ENCODE measurements around the gene NECTIN1.

The NECTIN1 gene, protein sequence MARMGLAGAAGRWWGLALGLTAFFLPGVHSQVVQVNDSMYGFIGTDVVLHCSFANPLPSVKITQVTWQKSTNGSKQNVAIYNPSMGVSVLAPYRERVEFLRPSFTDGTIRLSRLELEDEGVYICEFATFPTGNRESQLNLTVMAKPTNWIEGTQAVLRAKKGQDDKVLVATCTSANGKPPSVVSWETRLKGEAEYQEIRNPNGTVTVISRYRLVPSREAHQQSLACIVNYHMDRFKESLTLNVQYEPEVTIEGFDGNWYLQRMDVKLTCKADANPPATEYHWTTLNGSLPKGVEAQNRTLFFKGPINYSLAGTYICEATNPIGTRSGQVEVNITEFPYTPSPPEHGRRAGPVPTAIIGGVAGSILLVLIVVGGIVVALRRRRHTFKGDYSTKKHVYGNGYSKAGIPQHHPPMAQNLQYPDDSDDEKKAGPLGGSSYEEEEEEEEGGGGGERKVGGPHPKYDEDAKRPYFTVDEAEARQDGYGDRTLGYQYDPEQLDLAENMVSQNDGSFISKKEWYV

DNA sequence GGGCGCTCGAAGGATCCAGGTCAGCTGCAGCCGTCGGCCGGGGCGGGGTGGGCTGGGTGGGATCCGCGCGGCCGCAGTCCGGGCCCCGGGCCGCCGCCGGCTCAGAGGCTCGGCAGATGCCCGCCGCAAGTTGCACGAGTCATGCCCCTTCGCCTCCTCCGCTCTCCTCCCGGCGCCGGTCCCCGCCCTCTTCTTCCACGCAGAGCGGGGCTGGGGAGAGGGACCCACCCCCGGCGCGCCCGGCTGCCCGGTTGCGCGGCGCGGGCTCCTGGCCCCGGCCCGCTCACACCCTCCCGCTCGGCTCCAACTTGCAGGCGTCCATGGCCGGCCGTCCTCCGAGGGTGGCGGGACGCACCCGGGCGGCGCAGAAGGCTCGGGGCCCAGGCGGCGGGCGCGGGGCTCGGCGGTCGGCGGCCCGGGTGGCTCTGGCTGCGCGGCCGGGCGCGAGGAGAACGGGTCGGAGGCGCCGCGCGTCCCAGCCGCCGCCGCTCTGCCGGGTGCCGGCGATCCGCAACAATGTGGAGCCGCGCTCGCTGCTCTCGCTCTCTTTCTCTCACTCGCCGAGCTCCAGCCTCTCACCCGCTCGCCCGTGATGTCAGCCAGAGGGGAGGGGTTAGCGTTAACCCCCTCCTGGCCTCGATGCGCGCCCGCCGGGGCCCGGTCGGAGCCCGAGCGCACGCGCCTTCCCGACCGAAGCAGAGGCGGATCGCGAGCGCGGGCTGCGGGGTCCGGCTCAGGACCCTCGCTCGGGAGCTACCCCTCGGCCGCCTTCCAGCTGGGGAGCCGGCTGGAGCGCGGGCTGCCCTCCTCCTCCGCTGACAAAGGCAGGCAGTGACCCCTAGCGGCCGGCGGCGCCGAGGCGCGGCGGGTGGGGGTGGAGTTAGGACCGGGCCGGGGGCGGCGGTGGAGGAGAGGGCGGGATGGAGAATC is at the start of gene NECTIN1:
NECTIN1 (minus strand) TSS at position 550 of the 930 bp plus-strand sequence. CDS start 647 bp downstream, outside the sequence.
- peak; percentile 89 for DNase-seq (ENCODE audit: low spot score)

DNA sequence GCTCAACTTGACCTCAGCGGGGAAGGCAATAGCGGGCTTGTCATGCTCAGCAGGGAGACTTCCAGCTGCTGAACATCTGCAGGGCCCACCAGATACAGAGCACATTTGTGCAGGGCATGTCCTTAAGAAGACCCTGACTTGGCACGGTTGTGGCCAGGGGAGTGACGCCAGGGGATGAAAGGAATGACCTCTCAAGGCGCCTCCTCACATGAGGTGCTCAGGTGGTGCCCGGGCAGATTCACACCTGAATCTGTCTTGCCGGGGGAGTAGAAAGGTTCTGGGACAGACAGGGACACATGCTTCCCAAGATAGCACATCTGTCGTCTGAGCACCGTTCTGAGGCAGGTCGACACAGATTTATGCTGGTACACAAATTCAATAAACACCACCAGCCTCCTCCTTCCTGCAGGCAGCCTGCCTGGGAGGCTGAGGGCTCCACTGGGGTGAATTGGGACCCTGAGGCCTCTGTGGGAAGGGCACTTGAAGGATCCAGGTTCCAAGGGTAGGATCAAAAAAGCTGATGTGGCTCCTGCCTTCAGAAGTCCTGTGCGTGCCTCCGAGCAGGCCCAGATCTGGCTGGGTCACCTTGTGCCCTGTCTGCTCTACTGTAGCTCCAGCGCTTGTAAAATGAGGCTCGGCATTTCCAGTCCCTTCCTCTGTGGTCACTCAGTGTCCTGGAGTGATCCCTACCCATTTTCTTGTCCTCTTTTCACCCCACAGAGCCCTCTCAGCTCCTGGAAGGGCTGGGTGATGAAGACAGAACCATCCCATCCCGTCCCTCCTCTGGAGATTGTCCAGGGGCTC is 49.6 kb upstream of the NECTIN1 start:
- no peak for DNase-seq (ENCODE audit: low spot score)

DNA sequence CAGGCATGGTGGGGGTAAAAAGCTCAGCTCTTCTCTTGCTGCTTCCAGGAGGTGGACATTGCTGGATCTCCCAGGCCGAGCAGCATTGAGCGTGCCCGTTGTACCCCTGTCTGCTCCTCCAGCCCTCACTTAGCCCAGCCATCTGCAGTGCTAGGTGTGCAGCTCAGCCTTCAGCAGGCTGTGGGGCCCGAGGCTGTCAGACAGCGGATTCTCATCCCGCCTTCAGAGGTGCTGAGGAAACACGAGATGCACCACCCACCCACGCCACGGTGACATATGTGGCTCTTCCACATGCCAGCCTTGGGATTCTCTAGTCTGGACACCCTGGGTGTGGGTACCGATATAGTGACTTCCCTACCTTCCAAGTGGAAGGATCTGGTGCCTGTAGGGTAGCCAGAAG is 48.9 kb upstream of the NECTIN1 start:
- no peak for DNase-seq (ENCODE audit: low spot score)

DNA sequence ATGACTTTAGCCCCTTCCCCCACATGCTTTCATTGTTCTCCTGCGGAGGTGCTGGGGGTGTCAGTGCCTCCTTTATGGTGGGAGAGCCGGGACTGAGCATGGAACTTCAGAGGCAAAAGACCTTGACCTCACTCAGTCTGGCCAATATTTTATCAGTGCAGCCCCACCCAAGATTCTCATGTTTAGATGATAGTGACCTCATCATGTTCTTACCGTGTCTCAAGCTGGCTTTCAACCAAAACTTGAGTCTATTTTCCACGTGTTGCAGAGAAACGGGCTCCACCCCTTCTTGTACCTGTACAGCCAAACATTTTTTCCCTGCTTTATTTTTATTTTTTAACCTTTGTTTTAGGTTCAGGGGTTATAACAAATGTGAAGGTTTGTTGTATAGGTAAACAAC is 47.7 kb upstream of the NECTIN1 start:
- DNase-seq (ENCODE audit: low spot score) = no peak

DNA sequence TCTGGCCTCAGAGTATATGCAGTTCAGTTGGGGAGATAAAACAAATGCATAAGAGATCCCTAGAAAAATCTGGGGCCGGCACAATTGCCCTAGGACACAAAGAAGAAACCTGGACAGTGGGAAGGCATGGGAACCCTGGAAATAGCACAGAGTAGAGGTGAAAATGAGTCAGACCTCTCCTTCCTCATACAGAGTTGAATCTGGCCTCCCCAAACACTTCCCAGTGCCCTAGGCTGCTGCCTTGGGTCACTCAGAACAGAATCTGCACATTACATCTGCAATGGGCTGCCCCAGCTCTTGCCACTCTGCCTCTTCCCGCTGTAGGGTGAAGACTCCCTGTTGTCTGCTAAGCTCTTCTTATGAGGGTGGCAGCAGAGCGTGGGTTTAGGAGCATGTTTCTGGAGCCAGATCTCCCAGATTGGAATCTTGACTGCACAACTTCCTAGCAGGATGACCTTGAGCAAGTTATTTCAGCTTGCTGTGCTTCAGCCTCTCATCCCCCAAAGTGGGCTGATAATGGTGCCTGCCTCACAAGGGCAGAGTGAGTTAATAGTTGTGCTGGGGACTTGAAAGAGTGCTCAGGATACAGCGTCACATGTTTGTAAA is 47.1 kb upstream of the NECTIN1 start:
- DNase-seq (ENCODE audit: low spot score) = no peak

DNA sequence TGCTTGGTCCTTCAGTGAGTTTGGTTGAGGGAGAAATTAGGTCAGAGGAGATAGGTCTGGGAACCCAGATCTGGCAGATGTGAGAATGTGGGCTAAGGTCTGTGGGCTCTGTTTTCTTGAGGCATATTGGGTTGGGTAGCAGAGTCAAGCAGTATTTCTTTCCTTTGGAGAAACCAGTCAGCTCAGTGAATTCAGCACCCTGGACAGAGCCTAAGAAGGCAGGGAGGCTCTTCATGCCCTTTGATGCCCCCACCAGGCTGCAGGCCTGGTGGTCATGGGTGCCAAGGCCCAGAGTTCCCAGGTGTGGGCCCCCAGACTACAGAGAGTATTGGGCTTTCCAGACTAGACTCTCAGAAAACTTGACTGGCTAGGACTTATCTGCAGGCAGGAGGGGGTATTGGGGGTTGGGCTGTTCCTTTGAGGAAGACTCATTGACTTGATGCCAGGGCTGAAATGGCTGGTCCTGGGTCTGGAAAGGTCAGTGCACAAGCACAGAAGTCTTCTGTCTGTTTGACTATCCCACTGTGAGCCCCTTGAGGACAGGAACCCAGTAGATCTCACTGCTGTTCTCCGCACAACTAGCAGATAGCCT is 45.3 kb upstream of the NECTIN1 start:
- peak; percentile 11 for DNase-seq (ENCODE audit: low spot score)

DNA sequence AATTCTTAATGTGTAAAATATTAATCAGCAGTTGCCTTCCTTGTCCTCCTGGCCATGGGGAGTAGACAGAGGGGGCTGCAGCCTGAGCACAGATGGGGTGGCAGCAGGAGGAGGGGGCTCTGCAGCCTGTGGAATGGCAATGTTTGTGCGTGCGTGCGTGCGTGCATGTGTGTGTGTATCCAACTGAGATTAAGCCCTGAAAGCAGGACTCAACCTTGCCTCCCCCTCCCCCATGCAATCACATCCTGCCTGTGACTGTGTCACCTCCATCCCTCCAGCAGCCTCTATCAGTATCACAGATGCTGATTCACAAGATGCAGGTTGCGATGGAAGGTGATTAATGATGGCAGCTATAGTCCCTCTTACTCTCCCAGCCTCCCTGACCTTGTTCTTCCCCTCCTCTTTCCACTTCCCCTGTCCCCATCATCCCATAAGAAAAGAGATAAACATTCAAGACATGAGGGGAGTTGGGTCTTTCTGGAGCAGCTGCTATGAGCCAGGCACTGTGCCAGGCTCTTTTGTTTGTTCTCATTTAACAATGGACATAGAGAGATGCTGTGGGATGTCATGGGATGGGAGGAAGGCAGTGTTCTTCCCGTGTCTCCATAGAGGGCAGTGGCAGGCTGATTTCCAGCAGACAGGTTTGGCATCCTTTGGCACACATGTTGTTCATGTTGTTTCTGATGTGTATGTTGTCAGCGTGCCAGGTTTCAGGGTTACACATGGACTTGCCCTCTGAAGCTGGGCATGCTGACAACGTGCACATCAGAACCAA is 43.8 kb upstream of the NECTIN1 start:
- peak; percentile 84 for DNase-seq (ENCODE audit: low spot score)

DNA sequence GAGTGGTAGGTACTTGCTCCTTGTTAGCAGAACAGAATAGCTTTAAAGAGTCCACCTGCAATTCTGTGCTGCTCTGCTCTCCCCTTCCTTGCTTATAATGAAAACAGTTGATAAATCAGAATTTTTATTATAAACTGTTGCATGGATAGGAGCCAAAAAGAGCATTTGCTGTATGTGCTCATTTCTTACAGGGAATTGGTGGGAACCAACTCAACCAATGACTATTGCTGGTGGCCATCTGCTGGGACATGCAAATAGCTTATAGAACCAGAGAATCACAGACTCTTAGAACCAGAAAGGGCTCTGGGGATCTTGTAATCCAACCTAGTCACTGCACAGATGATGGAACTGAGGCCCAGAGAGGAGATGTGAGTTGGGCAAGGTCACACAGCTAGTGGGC is 43.1 kb upstream of the NECTIN1 start:
- peak; percentile 8 for DNase-seq (ENCODE audit: low spot score)

DNA sequence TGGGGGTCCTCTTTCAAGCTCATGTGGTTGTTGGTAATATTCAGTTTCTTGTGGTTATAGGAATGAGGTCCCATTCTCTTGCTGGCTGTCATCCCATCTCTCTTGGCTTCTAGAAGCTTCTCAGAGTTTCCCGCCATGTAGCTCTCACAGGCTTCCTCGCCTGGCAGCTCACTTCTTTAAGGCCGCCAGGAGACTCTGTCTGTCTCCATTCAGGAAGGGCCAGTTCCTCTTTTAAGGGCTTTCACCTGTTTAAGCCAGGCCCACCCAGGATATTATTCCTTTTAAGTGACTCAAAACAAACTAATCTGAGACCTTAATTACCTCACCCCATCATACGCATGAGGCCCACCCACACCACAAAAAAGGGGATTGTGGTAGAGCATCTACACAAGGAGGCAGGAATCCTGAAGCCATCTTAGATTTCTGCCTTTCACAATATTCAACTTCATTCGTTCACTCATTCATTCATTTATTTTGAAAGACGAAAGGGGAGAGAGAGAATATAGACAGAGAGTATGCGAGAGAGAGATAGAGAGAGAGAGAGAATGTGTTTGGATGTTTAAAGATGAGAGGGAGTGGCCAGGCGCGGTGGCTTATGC is 42.3 kb upstream of the NECTIN1 start:
- no peak for DNase-seq (ENCODE audit: low spot score)

DNA sequence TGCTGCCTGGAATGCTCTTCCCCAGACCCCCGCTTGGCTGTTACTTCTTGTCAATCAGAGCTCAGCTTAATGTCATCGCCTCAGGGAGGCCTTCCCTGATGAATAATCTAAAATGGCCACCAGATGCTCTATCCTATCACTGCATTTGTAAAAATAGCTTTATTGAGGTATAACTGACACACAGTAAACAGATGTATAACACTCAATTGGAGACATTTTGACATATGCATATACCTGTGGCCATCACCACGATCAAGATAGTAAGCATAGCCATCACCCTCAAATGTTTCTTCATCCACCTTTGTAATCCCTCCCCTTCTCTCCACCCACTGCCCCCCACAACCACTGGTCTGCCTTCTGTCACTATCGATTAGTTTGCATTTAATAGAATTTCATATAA is 36.6 kb upstream of the NECTIN1 start:
- DNase-seq (ENCODE audit: low spot score) = no peak

DNA sequence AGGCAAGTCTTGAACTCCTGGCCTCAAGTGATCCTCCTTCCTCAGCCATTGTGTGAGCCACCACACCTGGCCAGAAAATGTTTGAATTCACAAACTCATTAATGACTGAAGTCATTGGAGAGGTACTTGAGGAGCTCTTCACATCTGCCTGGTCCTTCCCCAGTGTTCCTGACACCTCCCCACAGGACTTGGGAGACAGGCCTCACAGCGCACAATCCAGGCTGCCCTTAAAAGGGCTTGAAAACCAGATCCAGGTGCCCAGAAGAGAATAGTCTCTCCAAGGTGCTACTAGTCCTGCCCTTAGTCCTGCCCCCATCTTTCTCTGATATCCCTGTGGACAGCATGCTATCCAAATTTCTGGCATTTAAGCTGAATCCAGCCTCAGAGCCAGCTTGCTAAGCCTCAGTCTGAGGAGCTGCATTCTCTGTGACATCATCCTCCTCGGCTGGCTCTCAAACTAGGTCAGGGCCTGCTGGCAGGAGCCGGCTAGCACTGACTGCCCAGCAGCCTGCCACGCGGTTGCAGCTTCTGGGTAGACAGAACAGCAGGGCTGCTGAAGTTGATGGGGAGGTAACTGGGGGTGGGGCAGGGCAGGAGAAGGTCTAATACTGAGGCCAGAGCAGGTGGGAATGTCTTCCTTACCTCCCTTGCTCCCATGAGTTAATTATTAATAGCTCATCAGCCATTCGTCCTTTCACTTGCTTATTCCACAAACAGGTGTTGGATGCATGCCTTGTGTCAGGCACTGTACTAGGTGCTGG is 35.3 kb upstream of the NECTIN1 start:
- DNase-seq (ENCODE audit: low spot score) = peak; percentile 69

DNA sequence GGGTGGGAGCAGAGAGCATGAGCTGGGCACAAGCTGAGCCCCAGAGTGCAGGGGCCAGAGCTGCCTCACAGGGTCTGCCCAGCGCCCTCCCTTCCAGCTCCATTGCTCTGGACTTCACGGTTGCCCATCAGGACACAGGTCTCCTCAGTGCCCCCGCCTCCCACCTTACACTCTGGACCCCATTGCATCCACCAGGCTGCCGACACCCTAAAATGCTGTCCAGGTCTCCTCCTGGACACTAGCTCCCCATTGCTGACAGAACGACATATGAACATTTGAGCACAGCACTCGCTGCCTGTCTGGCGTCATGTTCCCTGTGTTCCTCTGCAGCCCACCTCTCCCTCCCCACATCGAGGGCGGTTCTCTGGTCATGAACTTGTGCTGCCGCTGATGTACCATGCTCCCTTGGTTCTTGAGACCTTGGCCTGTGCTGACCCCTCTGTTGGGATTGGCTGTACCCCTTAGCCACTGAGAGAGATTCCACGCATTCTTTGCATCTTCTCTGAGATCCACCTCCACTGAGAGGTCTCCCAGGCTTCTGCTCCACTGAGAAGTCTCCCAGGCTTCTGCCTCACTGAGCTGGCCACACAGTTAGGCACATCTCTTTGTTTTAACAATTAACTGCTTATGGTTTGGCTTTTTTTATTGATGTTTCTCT is 34.2 kb upstream of the NECTIN1 start:
- DNase-seq (ENCODE audit: low spot score) = no peak

DNA sequence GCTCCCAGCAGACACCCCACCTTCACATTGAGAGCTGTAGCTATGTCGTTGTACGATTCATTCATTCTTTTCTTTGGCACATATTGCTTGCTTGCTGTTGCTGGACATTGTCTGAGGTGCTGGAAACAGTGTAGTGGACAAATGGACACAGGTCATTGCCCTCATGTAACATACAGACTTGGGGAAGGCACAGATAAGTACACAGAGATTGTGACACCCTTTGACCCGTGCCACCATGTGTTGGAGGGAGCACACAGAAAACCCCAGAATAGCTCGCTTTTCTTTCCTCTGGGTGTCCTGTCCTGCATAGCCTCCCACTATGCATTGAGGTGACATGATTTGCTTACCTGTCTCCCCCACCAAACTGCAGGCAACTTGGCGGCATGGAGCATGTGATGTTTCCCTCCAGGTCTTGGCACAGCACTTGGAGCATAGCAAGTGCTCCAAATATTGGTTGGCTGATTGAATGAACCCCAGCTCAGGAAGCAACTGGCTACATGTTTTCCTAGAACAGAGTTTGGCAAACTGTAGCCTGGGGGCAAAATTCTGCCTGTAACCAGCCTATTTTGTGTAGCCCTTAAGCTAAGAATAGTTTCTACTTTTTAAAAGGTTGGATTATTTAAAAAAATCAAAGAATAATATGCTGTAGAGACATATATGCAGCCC is 30.9 kb upstream of the NECTIN1 start:
- DNase-seq (ENCODE audit: low spot score) = no peak

DNA sequence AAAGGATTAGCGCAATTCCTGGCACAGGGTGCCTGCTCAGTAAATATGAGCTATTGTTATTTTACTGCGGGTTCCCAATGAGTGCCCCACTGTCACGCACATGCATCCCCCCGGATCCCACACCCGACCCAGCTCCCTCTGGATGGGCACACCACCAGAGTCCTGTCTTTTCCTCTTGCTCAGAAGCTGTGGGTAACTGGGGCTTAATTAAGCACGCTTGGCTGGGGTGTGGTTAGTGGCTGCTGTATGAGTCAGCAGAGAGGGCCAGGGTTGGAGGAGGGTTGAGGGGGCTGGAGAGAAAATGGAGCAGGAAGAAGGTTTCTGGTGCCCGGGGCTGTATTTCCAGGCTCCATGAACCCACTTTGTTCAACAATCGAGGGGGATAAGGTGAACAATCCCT is 30.3 kb upstream of the NECTIN1 start:
- DNase-seq (ENCODE audit: low spot score) = no peak

DNA sequence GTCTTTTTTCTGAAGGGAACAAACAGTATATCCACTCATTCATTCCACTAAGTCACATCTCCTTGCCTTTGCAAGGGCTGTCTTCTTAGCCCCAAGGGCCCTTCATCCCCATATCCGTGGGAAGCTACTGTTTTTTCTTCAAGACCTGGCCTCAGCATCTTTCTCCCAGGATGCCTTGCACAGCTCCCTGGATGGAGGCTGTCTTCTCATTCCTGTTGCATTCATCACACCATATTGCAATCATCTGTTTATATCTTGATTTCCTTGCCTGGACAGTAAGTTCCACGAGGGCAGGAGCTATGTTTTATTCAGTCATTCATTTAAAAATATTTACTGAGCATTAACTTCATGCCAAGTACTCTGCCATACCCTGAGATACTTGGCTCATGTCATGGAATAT is 29.3 kb upstream of the NECTIN1 start:
- DNase-seq (ENCODE audit: low spot score) = no peak

DNA sequence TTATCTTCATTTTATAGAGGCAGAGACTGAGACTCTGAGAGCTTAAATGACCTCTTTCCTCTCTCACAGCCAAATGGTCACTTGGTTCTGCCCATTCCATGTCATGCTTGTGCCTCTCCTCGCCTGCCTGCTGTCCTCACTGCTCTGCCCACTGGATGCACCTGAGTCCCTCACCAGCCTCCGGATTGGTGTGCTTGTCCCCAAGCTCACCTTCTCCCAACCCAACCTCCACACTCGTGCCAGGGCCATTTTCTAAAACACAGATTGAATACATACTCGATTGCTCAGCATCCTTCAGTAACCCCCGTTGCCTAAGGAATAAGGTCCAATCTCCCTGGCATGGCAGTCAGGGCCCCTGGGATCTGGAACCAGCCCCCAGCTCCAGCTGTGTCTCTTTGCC is 28.4 kb upstream of the NECTIN1 start:
- DNase-seq (ENCODE audit: low spot score) = no peak

DNA sequence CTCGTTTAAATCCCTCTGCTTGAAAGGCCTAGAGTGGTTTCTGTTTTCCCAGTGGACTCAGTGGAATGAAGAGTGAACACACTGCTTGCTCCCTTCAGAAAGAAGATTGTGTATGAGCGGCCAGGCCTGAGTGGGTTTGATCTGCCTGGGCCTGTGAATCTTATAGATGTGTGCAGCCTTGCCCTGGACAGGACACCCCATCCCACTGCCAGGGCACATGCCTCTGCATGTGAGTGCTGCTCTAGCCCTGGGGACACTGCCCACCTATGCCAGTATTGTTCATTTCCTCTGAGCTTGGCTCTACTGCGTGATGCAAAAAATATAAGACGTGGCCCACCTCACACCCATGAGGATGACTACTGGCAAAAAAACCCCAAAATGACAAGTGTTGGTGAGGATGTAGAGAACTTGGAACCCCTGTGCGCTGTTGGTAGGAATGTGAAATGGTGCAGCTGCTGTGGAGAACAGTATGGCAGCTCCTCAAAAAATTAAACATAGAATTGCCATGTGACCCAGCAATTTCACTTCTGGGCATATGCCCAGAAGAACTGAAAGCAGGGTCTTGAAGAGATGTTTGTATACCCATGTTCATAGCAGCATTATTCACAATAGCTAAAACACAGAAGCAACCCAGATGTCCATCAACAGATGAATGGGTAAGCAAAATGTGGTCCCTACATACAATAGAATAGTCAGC is 27.3 kb upstream of the NECTIN1 start:
- no peak for DNase-seq (ENCODE audit: low spot score)

Data from globus pallidus (tissue), 1 donor.